ENCODE data around the gene ATOX1.

GRCh38 chr5:151707567-151707966 lies 50.9 kb downstream of the ATOX1 start:
- TF ChIP-seq PRDM6 (tag by site-specific recombination; IDR thresholded peaks at IDR 0.05): no peak
- TF ChIP-seq SP2 (tag by site-specific recombination; IDR thresholded peaks at IDR 0.05): no peak
- TF ChIP-seq CTCF (tag by site-specific recombination; IDR thresholded peaks at IDR 0.05): no peak
- no peak for TF ChIP-seq ZBTB49 (tag by site-specific recombination; IDR thresholded peaks at IDR 0.05; ENCODE audit: low read depth)
- no peak for TF ChIP-seq ATF2 (tag by site-specific recombination; IDR thresholded peaks at IDR 0.05; ENCODE audit: low read depth)
- TF ChIP-seq REST (tag by site-specific recombination; IDR thresholded peaks at IDR 0.05): no peak
- TF ChIP-seq INSM2 (tag by site-specific recombination; IDR thresholded peaks at IDR 0.05): no peak
- TF ChIP-seq ZEB2 (tag by site-specific recombination; IDR thresholded peaks at IDR 0.05): no peak
- TF ChIP-seq ZSCAN5A (tag by site-specific recombination; IDR thresholded peaks at IDR 0.05): no peak
- no peak for TF ChIP-seq YY1 (tag by site-specific recombination; IDR thresholded peaks at IDR 0.05)
- no peak for TF ChIP-seq ZNF121 (tag by site-specific recombination; IDR thresholded peaks at IDR 0.05)
- no peak for TF ChIP-seq TCF7L2 (IDR thresholded peaks at IDR 0.05; ENCODE audit: borderline replicate concordance, low read depth, low read length)
